GM12872 (cell line): ENCODE results near the gene ARMC7.

Experiments
- CTCF ChIP-seq: IDR thresholded peaks from 3 replicates; pipeline ENCODE4 v1.5.1; 2011; ENCODE audit warnings: low read depth, mild to moderate bottlenecking, low read length, moderate library complexity; ENCODE audit not compliant: insufficient read depth

The ARMC7 gene

GRCh38 chr17:75124041-75124818 is 14.5 kb downstream of the ARMC7 start:
- TF ChIP-seq CTCF: no peak

GRCh38 chr17:75124819-75125162 is 15.0 kb downstream of the ARMC7 start:
- TF ChIP-seq CTCF: no peak

GRCh38 chr17:75125984-75126383 is 16.2 kb downstream of the ARMC7 start:
- TF ChIP-seq CTCF: no peak

- no peak for TF ChIP-seq CTCF
Measured at GRCh38 chr17:75126954-75127353, 17.2 kb downstream of the ARMC7 start.

- TF ChIP-seq CTCF: no peak
Measured at GRCh38 chr17:75128694-75129505, 19.1 kb downstream of the ARMC7 start.

GRCh38 chr17:75129576-75129975 is 19.8 kb downstream of the ARMC7 start:
- TF ChIP-seq CTCF: no peak

GRCh38 chr17:75130059-75130631 is 20.4 kb downstream of the ARMC7 start:
- TF ChIP-seq CTCF: no peak
